ENCODE data around the gene MAVS.

The MAVS gene

GRCh38 chr20:3911956-3912355 is 65.3 kb downstream of the MAVS start:
- DNase-seq (ENCODE audit: low spot score), result no peak

DNA sequence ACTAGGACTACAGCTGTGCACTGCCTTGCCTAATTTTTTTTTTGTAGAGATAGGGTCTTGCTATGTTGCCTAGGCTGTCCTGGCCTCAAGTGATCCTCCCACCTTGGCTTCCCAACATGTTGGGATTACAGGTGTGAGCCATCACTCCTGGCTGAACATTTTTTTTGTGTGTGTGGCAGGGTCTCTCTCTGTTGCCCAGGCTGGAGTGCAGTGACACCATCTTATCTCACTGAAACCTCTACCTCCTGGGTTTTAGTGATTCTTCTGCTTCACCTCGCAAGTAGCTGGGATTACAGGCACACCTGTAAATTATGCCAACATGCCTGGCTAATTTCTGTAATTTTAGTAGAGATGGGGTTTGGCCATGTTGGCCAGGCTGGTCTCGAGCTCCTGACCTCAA is 67.8 kb downstream of the MAVS start:
- DNase-seq (ENCODE audit: low spot score), result no peak

GRCh38 chr20:3915691-3916090 is 69.1 kb downstream of the MAVS start:
- DNase-seq (ENCODE audit: low spot score), result no peak

DNA sequence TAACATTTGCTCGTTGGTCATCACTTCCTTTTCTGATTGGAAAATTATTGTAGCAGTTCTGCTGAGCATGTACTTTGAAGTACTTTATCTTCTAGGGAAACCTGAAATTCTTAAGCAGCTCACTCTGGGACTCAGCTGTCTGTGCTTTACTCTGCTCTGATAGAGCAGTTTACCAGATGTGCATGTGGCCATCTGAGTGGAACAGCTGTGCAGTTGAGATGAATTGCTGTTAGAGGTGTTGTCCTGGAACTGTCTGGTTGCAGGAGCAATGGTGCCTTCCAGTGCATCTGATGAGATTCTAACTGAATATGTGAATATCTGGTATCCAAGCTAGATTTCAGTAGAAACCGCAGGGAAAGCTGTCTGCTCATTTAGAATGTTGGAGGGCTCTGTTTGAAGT is 69.7 kb downstream of the MAVS start:
- DNase-seq (ENCODE audit: low spot score), result no peak

- no peak for DNase-seq (ENCODE audit: low spot score)
Measured at GRCh38 chr20:3919352-3919751, 72.7 kb downstream of the MAVS start.

DNA sequence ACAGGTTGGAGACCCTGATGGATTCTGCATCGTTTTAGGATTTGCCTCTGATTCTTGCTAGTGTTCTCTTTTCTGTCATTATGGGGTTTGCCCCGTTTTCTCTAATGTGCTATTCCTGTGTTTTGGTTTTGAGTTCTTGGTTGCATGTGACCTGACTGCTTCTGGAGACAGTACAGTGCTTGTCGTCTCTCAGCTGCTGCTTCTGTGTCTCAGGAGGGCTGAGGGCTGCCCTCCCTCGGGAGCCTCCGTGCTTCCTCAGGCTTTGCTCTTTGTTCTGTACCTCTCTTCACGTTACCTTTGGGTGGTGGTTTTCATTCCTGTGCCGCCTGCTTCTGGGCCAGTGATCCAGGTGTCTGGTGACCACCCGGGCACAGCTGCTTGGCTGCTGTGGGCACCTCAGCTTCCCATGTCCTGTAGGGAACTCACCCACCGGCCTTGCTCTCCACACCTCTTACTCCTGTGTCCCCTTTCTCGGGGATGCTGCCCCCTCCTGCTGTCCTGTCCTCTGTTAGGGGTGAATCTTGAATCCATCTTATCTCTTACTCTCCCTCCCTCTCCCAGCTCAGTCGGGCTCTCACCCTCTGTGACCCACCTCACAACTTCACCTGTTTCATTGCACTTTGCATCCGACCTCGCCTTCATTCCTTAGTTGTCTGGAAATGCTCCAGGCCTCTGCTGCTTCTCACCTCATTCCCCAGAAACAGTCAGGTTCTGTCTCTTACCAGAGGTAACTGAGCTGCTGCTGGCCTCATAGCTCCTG is 75.8 kb downstream of the MAVS start:
- no peak for DNase-seq (ENCODE audit: low spot score)

GRCh38 chr20:3922983-3923339 is 76.3 kb downstream of the MAVS start:
- DNase-seq (ENCODE audit: low spot score), result no peak

GRCh38 chr20:3923818-3924217 is 77.2 kb downstream of the MAVS start:
- no peak for DNase-seq (ENCODE audit: low spot score)

DNA sequence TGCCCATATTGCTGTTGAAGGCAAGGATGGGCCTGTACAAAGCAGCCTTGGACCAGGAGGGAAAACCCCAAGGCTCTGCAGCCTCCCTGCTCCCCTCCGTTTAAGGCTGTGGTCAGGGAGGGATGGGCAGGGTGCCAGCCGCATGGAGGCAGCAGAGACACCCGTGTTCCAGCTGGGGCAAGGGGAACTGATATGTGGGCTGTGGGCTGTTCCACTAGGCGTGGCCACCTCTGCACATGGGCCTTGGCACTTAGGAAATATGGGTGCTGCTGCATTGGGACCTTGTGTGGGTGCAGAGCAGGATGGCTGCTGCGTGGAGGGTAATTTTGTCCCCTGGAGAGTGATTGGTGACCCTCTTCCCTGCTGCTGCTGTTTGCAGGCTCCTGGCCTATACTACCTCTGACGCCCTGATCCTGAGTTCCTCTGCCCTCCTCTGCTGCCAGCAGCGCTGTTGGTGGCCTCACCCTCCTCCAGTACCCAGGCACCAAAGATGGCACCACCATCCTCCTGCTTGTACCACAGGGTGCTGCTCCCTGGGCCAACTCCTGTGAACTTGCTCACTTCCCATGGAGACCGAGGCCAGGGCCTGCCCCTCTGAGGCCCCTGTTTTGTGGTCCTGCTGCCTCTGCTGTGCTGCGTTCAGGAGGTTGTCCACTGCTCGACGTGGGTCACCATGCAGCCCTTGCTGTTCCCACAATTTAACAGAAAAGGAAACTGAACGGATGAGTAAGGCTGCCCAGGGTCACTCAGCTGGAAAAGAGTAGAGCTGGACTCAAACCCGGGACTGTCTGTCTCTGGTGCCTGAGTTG is 77.9 kb downstream of the MAVS start:
- DNase-seq (ENCODE audit: low spot score), result no peak

DNA sequence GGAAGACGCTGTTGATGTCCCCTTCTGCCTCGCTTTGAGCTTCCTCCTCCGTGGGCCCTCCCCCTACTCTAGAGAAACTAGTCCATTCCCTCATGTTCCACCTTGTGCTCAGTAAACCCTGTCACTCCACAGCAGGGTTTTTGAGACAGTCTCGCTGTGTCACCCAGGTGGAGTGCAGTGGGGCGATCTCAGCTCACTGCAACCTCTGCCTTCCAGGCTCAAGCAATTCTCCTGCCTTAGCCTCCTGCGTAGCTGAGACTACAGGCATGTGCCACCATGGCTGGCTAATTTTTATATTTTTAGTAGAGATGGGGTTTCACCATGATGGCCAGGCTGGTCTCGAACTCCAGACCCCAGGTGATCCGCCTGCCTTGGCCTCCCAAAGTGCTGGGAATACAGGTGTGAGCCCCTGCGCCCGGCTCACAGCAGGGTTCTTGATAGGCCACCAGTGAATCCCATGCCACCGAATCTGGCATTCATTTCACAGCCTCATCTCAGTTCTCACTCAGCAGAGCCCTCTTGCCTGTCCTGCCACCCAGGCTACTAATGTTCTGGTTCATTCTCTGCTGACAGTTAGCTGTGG is 78.6 kb downstream of the MAVS start:
- no peak for DNase-seq (ENCODE audit: low spot score)

Measured in CD4-positive, alpha-beta T cell treated with Interleukin-6 at 100 ng/mL for 8 hours (primary cell).